Endothelial cell of umbilical vein (primary cell): ENCODE results near the gene ATAD3A. TPM values are rescaled to one million over a fixed set of nuclear protein-coding genes. Genes with fewer than 3 reads are reported as not detected.
"Not testable (repeated sequence)": the region's sequence is repeated elsewhere in the genome, so short reads cannot be mapped to it uniquely, and the experiment has no call there.

Source experiments
- BruUV-seq: library from RNA; stranded (reverse); fragments of 400-500 nt; replicated peaks from 2 replicates; lab custom pipeline; 2021; lab: Mats Ljungman, UMichigan
- CTCF ChIA-PET: fragments of 300-600, 350-600 bp; sonication (Branson Sonifier 250); formaldehyde crosslinking; loops from one replicate; lab custom pipeline; 2021; ENCODE audit warnings: antibody characterized with exemption, inconsistent platforms; lab: Charles Lee
- POLR2A ChIA-PET: fragments of 300-600, 350-600 bp; sonication (Branson Sonifier 250); formaldehyde crosslinking; loops from one replicate; lab custom pipeline; 2021; ENCODE audit warnings: antibody characterized with exemption, inconsistent platforms; lab: Charles Lee
- DNase-seq: peaks from one replicate; pipeline ENCODE4 v3.0.0-alpha.2; 2011; ENCODE audit warnings: low read depth, low spot score
- FAIRE-seq: peaks from 2 replicates; lab custom pipeline; 2011; peaks lifted over from hg19 to GRCh38; lab: Jason Lieb, UNC
- H2AFZ ChIP-seq: 2 replicates; pipeline ENCODE4 v1.6.0; 2012; ENCODE audit warnings: low read depth, low read length, control low read depth, inconsistent platforms
- H3K27ac ChIP-seq: 2 replicates; pipeline ENCODE4 v1.5.1; 2011; ENCODE audit warnings: low read depth, mild to moderate bottlenecking, control low read depth, low read length, moderate library complexity; ENCODE audit not compliant: insufficient read depth
- H3K27me3 ChIP-seq, 2 experiments: 2 replicates each; pipeline versions ENCODE4 v1.6.0 to v1.6.1; 2011; ENCODE audit warnings: low read length in 2 of 2, mixed read lengths in 1 of 2; ENCODE audit not compliant: control insufficient read depth in 2 of 2, insufficient read depth in 2 of 2
- H3K36me3 ChIP-seq, 2 experiments: 2 replicates in 1 of 2; 3 replicates in 1 of 2; pipeline ENCODE4 v1.5.1; 2011; ENCODE audit warnings: low read length in 2 of 2, mild to moderate bottlenecking in 1 of 2, moderate library complexity in 1 of 2; ENCODE audit not compliant: control insufficient read depth in 2 of 2, insufficient read depth in 2 of 2; ENCODE audit errors: extremely low read depth in 1 of 2
- H3K4me1 ChIP-seq: 3 replicates; pipeline ENCODE4 v1.5.1; 2011; ENCODE audit warnings: mild to moderate bottlenecking, low read length; ENCODE audit not compliant: control insufficient read depth, insufficient read depth; ENCODE audit errors: extremely low read depth
- H3K4me2 ChIP-seq: 2 replicates; pipeline ENCODE4 v1.6.1; 2011; ENCODE audit warnings: low read length, control low read depth, mixed read lengths; ENCODE audit not compliant: insufficient read depth
- H3K4me3 ChIP-seq, 3 experiments: fragments of 200-600 bp in 1 of 3; sonication (generic), shearing (Covaris generic) in 1 of 3; replicated peaks in 1 of 3; 2 replicates each; pipeline ENCODE4 v1.5.1; 2011 to 2016; ENCODE audit warnings: control low read depth in 3 of 3, low read length in 3 of 3, mild to moderate bottlenecking in 2 of 3, inconsistent platforms in 1 of 3, low read depth in 1 of 3, moderate library complexity in 1 of 3; ENCODE audit not compliant: insufficient read depth in 1 of 3
- H3K79me2 ChIP-seq: 2 replicates; pipeline ENCODE4 v1.6.0; 2012; ENCODE audit warnings: low read length, inconsistent platforms; ENCODE audit not compliant: control insufficient read depth, insufficient read depth
- H3K9ac ChIP-seq: replicated peaks from 2 replicates; pipeline ENCODE3; 2011; ENCODE audit warnings: low read length, control low read depth; ENCODE audit not compliant: insufficient read depth; ENCODE audit errors: extremely low read depth
- H3K9me1 ChIP-seq: replicated peaks from 3 replicates; pipeline ENCODE4 v1.6.0; 2011; ENCODE audit warnings: mild to moderate bottlenecking, low read length; ENCODE audit not compliant: control insufficient read depth, insufficient read depth; ENCODE audit errors: extremely low read depth
- H3K9me3 ChIP-seq: replicated peaks from 2 replicates; pipeline ENCODE4 v1.5.1; 2012; ENCODE audit warnings: low read length, inconsistent platforms; ENCODE audit not compliant: control insufficient read depth, insufficient read depth
- H4K20me1 ChIP-seq: replicated peaks from 2 replicates; pipeline ENCODE3; 2011; ENCODE audit warnings: mild to moderate bottlenecking, low read length; ENCODE audit not compliant: control insufficient read depth, insufficient read depth; ENCODE audit errors: extremely low read depth
- EZH2 ChIP-seq: IDR thresholded peaks from 2 replicates; pipeline ENCODE4 v1.6.1; 2012; ENCODE audit warnings: borderline replicate concordance, low read depth, mild to moderate bottlenecking, moderate library complexity, low read length, inconsistent platforms; ENCODE audit not compliant: severe bottlenecking
- FOS ChIP-seq: IDR thresholded peaks from 2 replicates; pipeline ENCODE4 v1.6.1; 2011; ENCODE audit warnings: mild to moderate bottlenecking, low read length, moderate library complexity, borderline replicate concordance; ENCODE audit not compliant: insufficient read depth
- JUN ChIP-seq: IDR thresholded peaks from 2 replicates; pipeline ENCODE4 v1.6.1; 2011; ENCODE audit warnings: borderline replicate concordance, low read depth; ENCODE audit not compliant: insufficient read length, insufficient read depth
- MYC ChIP-seq: IDR thresholded peaks from one replicate; pipeline ENCODE4 v1.6.1; 2011; ENCODE audit warnings: mild to moderate bottlenecking, low read depth, low read length
- POLR2A ChIP-seq: IDR thresholded peaks from 2 replicates; pipeline ENCODE4 v1.6.1; 2012; ENCODE audit warnings: low read depth, mild to moderate bottlenecking, control low read depth, low read length
- POLR2AphosphoS5 ChIP-seq: IDR thresholded peaks from 2 replicates; pipeline ENCODE4 v1.6.1; 2012; ENCODE audit warnings: low read depth, mild to moderate bottlenecking, control low read depth, low read length, moderate library complexity; ENCODE audit not compliant: insufficient read depth
- dilution Hi-C: fragments of 300-500 bp; cut with MboI; formaldehyde crosslinking; loops from one replicate; pipeline ENCODE4 v1.15.0; 2019; ENCODE audit warnings: low sequenced_read_pairs; ENCODE audit not compliant: extremely low pct_ligation_motif_present
- intact Hi-C: fragments of 100-400 bp; cut with micrococcal nuclease; formaldehyde crosslinking; loops from one replicate; pipeline ENCODE4 v1.10.0; 2022
- polyA plus RNA-seq, 4 experiments: library from polyadenylated mRNA; depleted of rRNA in 3 of 4; stranded (reverse) in 3 of 4; unstranded in 1 of 4; fragments of >200 nt; gene quantifications; 2 replicates each; pipeline versions ENCODE4 v1.2.1 to v1.2.3, GENCODE V29; 2011 to 2012; ENCODE audit warnings: missing spikeins in 1 of 4
- total RNA-seq: library from RNA; stranded (reverse); gene quantifications from 2 replicates; pipeline ENCODE4 v1.2.3, GENCODE V29; 2021
- TF ChIP-seq, protein P1 (sequence below): IDR thresholded peaks from 2 replicates; pipeline ENCODE4 v1.6.1; 2011; ENCODE audit not compliant: insufficient read depth, insufficient read length
- TF ChIP-seq, protein P2 (sequence below), 2 donors: IDR thresholded peaks; 1 replicate in 1 of 2; 2 replicates in 1 of 2; pipeline ENCODE4 v1.5.1; 2011; ENCODE audit warnings: low read length in 2 of 2, mild to moderate bottlenecking in 2 of 2, moderate library complexity in 2 of 2, control low read depth in 1 of 2, inconsistent platforms in 1 of 2, low read depth in 1 of 2; ENCODE audit not compliant: insufficient read depth in 1 of 2; ENCODE audit errors: extremely low read depth in 1 of 2

ATAD3A gene
- total and polyA plus RNA-seq, 2 donors (not counting 3 experiments of a cell fraction or from before 2014, with no cell fraction given): 24.9 to 55.2 TPM

DNA sequence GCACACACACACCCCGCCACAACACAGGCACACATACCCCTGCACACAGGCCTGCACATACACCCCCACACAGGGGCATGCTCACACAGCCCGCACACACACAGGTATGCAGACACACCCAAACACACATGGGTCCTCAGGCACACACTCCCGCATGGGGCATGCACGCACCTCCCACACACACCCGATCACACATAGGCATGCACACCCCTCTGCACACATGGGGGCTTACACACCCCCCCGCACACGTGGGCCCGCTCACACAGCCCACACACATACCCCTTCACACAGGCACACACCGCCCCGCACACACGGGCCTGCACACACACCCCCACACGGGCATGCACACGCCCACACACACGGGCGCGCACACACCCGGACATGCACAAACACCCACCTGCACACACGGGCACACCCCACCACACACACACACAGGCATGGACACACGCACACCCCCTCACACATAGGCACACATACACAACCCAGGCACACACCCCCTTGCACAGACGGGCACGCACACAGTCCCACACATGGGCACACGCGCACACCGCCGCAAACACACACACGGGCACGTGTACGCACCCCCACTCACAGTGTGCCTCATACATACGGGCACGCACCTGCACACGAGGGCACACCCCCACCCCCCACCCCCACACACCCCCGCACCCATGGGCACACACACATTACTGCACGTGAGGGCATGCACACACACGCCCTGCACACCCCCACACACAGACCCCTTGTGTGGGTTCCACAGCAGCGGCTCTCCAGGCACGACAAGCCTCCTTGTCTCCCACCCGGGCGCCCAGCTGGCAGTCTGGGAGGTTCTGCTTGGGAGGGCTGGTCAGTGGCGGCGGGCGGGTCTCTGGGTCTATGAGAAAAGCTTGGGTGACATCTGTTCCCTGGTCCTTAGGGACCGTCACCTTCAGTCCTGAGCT, 32.1 kb upstream of the ATAD3A start:
- Histone ChIP-seq H3K9ac (no peak overlapping the region), H4K20me1 (no peaks in the 10 kb centered on the region), H3K27ac (no peak overlapping the region), H3K4me1 (no peaks in the 10 kb centered on the region), H3K4me3 (no peak overlapping the region), H3K9me1 (no peaks in the 10 kb centered on the region), H3K27me3 (no peaks in the 10 kb centered on the region), H3K36me3 (peaks cover 4 to 22% of the 10 kb centered on the region in 2 experiments), H3K4me2 (no peak overlapping the region), H3K79me2 (peaks cover 14% of the 10 kb centered on the region), H3K9me3 (no peaks in the 10 kb centered on the region), H2AFZ (no peak overlapping the region)
- BruUV-seq: no TSS peak
- TF ChIP-seq POLR2A: no peak
- no peak for TF ChIP-seq JUN
- no peak for TF ChIP-seq MYC
- TF ChIP-seq POLR2AphosphoS5: no peak
- TF ChIP-seq, protein P1, sequence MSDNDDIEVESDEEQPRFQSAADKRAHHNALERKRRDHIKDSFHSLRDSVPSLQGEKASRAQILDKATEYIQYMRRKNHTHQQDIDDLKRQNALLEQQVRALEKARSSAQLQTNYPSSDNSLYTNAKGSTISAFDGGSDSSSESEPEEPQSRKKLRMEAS: no peak
- TF ChIP-seq EZH2: no peak
- no peak for TF ChIP-seq FOS
- TF ChIP-seq, protein P2, sequence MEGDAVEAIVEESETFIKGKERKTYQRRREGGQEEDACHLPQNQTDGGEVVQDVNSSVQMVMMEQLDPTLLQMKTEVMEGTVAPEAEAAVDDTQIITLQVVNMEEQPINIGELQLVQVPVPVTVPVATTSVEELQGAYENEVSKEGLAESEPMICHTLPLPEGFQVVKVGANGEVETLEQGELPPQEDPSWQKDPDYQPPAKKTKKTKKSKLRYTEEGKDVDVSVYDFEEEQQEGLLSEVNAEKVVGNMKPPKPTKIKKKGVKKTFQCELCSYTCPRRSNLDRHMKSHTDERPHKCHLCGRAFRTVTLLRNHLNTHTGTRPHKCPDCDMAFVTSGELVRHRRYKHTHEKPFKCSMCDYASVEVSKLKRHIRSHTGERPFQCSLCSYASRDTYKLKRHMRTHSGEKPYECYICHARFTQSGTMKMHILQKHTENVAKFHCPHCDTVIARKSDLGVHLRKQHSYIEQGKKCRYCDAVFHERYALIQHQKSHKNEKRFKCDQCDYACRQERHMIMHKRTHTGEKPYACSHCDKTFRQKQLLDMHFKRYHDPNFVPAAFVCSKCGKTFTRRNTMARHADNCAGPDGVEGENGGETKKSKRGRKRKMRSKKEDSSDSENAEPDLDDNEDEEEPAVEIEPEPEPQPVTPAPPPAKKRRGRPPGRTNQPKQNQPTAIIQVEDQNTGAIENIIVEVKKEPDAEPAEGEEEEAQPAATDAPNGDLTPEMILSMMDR (IDR thresholded peaks at IDR 0.05; ENCODE audit: extremely low read depth in 1 of 2, insufficient read depth in 1 of 2, low read depth in 1 of 2, low read length in 2 of 2): no peak
- DNase-seq: no peak
- intact Hi-C loops (no loop called here), dilution Hi-C loops (no loop called here)
- no peak for FAIRE-seq
- ChIA-PET CTCF (no interaction called here), POLR2A (no interaction called here)

DNA sequence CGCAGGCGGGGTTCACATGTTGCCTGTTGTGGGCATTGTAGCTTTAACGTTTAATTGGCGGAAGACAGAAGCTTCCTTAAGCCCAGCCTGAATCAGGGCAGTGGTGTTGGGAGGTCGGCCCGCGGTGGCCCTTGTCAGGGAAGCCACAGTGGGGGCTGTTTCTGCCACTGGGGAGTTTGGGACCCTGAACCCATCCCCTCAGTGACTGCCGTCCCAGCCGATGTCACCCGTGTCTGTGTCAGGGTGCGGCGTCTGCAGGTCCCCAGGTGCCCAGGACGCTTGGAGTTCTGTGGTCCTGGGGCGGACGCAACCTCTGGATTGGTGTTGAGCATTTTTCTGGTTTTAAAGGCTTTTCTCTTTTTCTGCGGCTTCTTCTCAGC, 31.5 kb upstream of the ATAD3A start:
- POLR2A ChIA-PET, FAIRE-seq, H3K9me3 ChIP-seq, H3K9ac ChIP-seq, H2AFZ ChIP-seq, H3K27ac ChIP-seq, H3K4me1 ChIP-seq, H3K9me1 ChIP-seq, BruUV-seq, H3K4me2 ChIP-seq, H4K20me1 ChIP-seq, H3K4me3 ChIP-seq, CTCF ChIA-PET, intact Hi-C loops, DNase-seq, dilution Hi-C loops, H3K27me3 ChIP-seq: not testable (repeated sequence)
- Histone ChIP-seq H3K79me2 (peaks cover 10% of the 10 kb centered on the region), H3K36me3 (peaks cover 4 to 22% of the 10 kb centered on the region in 2 experiments)

DNA sequence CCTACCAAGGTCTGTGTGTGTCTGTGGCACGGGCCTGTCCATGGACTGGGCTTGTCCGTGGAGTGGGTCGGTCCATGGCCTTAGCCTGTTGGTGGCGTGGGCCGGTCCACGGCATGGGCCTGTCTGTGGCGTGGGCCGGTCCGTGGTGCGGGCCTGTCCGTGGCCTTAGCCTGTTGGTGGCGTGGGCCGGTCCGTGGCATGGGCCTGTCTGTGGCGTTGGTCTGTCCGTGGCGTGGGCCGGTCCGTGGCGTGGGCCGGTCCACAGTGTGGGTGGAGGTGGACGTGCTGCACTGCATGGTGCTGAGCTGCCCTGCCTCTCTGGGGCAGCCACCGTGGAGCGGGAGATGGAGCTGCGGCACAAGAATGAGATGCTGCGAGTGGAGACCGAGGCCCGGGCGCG, 30.2 kb upstream of the ATAD3A start:
- H3K27me3 ChIP-seq, H3K4me3 ChIP-seq, dilution Hi-C loops, H3K9ac ChIP-seq, CTCF ChIA-PET, H3K4me1 ChIP-seq, intact Hi-C loops, BruUV-seq, H3K4me2 ChIP-seq, H3K9me1 ChIP-seq, H3K9me3 ChIP-seq, FAIRE-seq, H3K27ac ChIP-seq, H2AFZ ChIP-seq, POLR2A ChIA-PET, H4K20me1 ChIP-seq, H3K79me2 ChIP-seq, DNase-seq: not testable (repeated sequence)
- H3K36me3 ChIP-seq: peaks cover 4 to 28% of the 10 kb centered on the region in 2 experiments
